K562 (cell line): ENCODE measurements around the gene ZFP69. TPM values are rescaled to one million over a fixed set of nuclear protein-coding genes. Genes with fewer than 3 reads are reported as not detected.

Experiments used
- ATAC-seq: fragments of 200-7000 bp; cut with Tn5 transposase; 3 replicates; pipeline ENCODE4 v1.9.1; 2020; ENCODE audit warnings: moderate library complexity
- BruUV-seq: library from RNA; stranded (reverse); fragments of 400-500 nt; replicated peaks from 2 replicates; lab custom pipeline; 2021; lab: Mats Ljungman, UMichigan
- CTCF ChIA-PET: fragments of 300-600 bp; formaldehyde crosslinking; extraction: SDS; loops from one replicate; lab custom pipeline; 2021; ENCODE audit warnings: low intra/inter-chr PET ratio; lab: Yijun Ruan, JAX
- POLR2A ChIA-PET: fragments of 300-600, 350-650 bp; sonication (Branson Sonifier 250); formaldehyde crosslinking; extraction: SDS; loops from one replicate; lab custom pipeline; 2021; ENCODE audit warnings: antibody characterized with exemption, inconsistent platforms; lab: Yijun Ruan, JAX
- DNase-seq, 4 experiments: peaks; one replicate each; pipeline versions ENCODE4 v3.0.0 to v3.0.0-alpha.2; 2011 to 2018; ENCODE audit warnings: low spot score in 3 of 4, mixed read lengths in 3 of 4; ENCODE audit errors: extremely low read depth in 1 of 4
- FAIRE-seq: peaks from 2 replicates; lab custom pipeline; 2011; peaks lifted over from hg19 to GRCh38; lab: Jason Lieb, UNC
- H2AFZ ChIP-seq: 2 replicates; pipeline ENCODE4 v1.6.0; 2011; ENCODE audit warnings: low read depth, low read length, control low read depth, inconsistent platforms
- H3K27ac ChIP-seq: fragments of 200-600 bp; 3 replicates; pipeline ENCODE4 v1.8.0; 2011; ENCODE audit warnings: low read depth, mild to moderate bottlenecking, control low read depth, inconsistent platforms, low read length, moderate library complexity, mixed read lengths; ENCODE audit errors: extremely low read depth
- H3K27me3 ChIP-seq, 2 experiments: fragments of 300-600 bp in 1 of 2; 2 replicates in 1 of 2; 3 replicates in 1 of 2; pipeline versions ENCODE4 v1.6.0 to v1.8.0; 2011; ENCODE audit warnings: inconsistent platforms in 2 of 2, low read length in 2 of 2, mild to moderate bottlenecking in 1 of 2, mixed read lengths in 1 of 2, moderate library complexity in 1 of 2; ENCODE audit not compliant: control insufficient read depth in 2 of 2, insufficient read depth in 2 of 2
- H3K36me3 ChIP-seq: fragments of 300-600 bp; 3 replicates; pipeline ENCODE4 v1.8.0; 2011; ENCODE audit warnings: mild to moderate bottlenecking, low read length, inconsistent platforms; ENCODE audit not compliant: control insufficient read depth, insufficient read depth
- H3K4me1 ChIP-seq, 2 experiments: fragments of 200-600 bp in 1 of 2; replicated peaks in 1 of 2; 2 replicates in 1 of 2; 3 replicates in 1 of 2; pipeline versions ENCODE4 v1.5.1 to v1.8.0; 2011; ENCODE audit warnings: inconsistent platforms in 2 of 2, low read length in 2 of 2, mild to moderate bottlenecking in 1 of 2, mixed read lengths in 1 of 2, moderate library complexity in 1 of 2; ENCODE audit not compliant: control insufficient read depth in 2 of 2, insufficient read depth in 2 of 2
- H3K4me2 ChIP-seq: 2 replicates; pipeline ENCODE4 v1.6.1; 2011; ENCODE audit warnings: low read length, control low read depth, inconsistent platforms, mixed read lengths; ENCODE audit not compliant: insufficient read depth
- H3K4me3 ChIP-seq: fragments of 200-600 bp; sonication (generic), shearing (Covaris generic); 2 replicates; pipeline ENCODE4 v1.5.1; 2016; ENCODE audit warnings: control low read depth, inconsistent platforms
- H3K79me2 ChIP-seq: fragments of 200-600 bp; 3 replicates; pipeline ENCODE4 v1.8.0; 2011; ENCODE audit warnings: low read length, inconsistent platforms; ENCODE audit not compliant: control insufficient read depth, insufficient read depth
- H3K9ac ChIP-seq, 2 experiments: 2 replicates each; pipeline versions ENCODE4 v1.6.0 to v1.6.1; 2011; ENCODE audit warnings: low read depth in 2 of 2, low read length in 2 of 2, control low read depth in 1 of 2, inconsistent platforms in 1 of 2, mild to moderate bottlenecking in 1 of 2, mixed read lengths in 1 of 2; ENCODE audit not compliant: insufficient read depth in 1 of 2
- H3K9me1 ChIP-seq: one replicate; pipeline ENCODE4 v1.6.0; 2011; ENCODE audit warnings: inconsistent platforms, mild to moderate bottlenecking, low read length, moderate library complexity; ENCODE audit not compliant: control insufficient read depth, insufficient read depth
- H3K9me3 ChIP-seq: replicated peaks from 2 replicates; pipeline ENCODE4 v1.5.1; 2011; ENCODE audit warnings: low read depth, low read length, inconsistent platforms; ENCODE audit not compliant: control insufficient read depth, insufficient read depth
- H4K20me1 ChIP-seq: replicated peaks from 2 replicates; pipeline ENCODE4 v1.6.1; 2011; ENCODE audit warnings: low read length, inconsistent platforms, mixed read lengths; ENCODE audit not compliant: control insufficient read depth, insufficient read depth
- CC2D1A ChIP-seq: fragments of 450-650 bp; IDR thresholded peaks from 2 replicates; pipeline ENCODE4 v1.6.1; 2017; ENCODE audit warnings: mild to moderate bottlenecking
- COPS2 ChIP-seq: fragments of 450-650 bp; conservative IDR thresholded peaks from 2 replicates; pipeline ENCODE4 v1.6.1; 2016; ENCODE audit warnings: mild to moderate bottlenecking, moderate library complexity
- DIDO1 ChIP-seq: fragments of 450-650 bp; IDR thresholded peaks from 2 replicates; pipeline ENCODE4 v1.6.1; 2016; ENCODE audit warnings: low read depth, missing biosample characterization, missing genetic modification characterization
- GATA2 ChIP-seq: sonication (generic); formaldehyde crosslinking; IDR thresholded peaks from 2 replicates; pipeline ENCODE4 v1.4.0; 2020; ENCODE audit warnings: mild to moderate bottlenecking, missing genetic modification reagents
- HNRNPUL1 ChIP-seq: fragments of 200-400 bp; formaldehyde crosslinking; IDR thresholded peaks from 2 replicates; pipeline ENCODE4 v1.6.1; 2017; ENCODE audit warnings: low read length
- MAFG ChIP-seq: fragments of 450-650 bp; conservative IDR thresholded peaks from 2 replicates; pipeline ENCODE4 v1.6.1; 2016; ENCODE audit warnings: missing genetic modification characterization, missing compliant biosample characterization
- MAZ ChIP-seq, 2 experiments: fragments of 450-650 bp in 1 of 2; sonication (generic) in 1 of 2; formaldehyde crosslinking; IDR thresholded peaks in 1 of 2; conservative IDR thresholded peaks in 1 of 2; 2 replicates each; pipeline versions ENCODE4 v1.4.0 to v1.5.0; 2020; ENCODE audit warnings: mild to moderate bottlenecking in 1 of 2, missing genetic modification reagents in 1 of 2
- MYC ChIP-seq, 2 experiments: fragments of 250-450 bp in 1 of 2; sonication (Bioruptor Pico) in 1 of 2; IDR thresholded peaks; 2 replicates each; pipeline versions ENCODE4 v1.5.1 to v1.6.1; 2012 to 2021; ENCODE audit warnings: low read depth in 2 of 2, borderline replicate concordance in 1 of 2, improper control_type of control experiment in 1 of 2, low read length in 1 of 2, mild to moderate bottlenecking in 1 of 2, moderate library complexity in 1 of 2
- NONO ChIP-seq, 2 experiments: fragments of 200-400 bp in 1 of 2; fragments of 450-650 bp in 1 of 2; formaldehyde crosslinking in 1 of 2; IDR thresholded peaks; 2 replicates each; pipeline ENCODE4 v1.6.1; 2017; ENCODE audit warnings: low read depth in 2 of 2, mild to moderate bottlenecking in 2 of 2, moderate library complexity in 2 of 2, low read length in 1 of 2
- NR2C1 ChIP-seq, 2 experiments: fragments of 450-650 bp; IDR thresholded peaks; 2 replicates each; pipeline ENCODE4 v1.6.1; 2017; ENCODE audit warnings: mild to moderate bottlenecking in 2 of 2, antibody characterized with exemption in 1 of 2, inconsistent platforms in 1 of 2, missing compliant biosample characterization in 1 of 2, missing genetic modification characterization in 1 of 2
- POLR3G ChIP-seq: IDR thresholded peaks from 2 replicates; pipeline ENCODE4 v1.6.1; 2011; ENCODE audit not compliant: insufficient read length, insufficient replicate concordance; ENCODE audit errors: extremely low read depth
- RBM25 ChIP-seq: fragments of 200-400 bp; formaldehyde crosslinking; IDR thresholded peaks from 2 replicates; pipeline ENCODE4 v1.6.1; 2018; ENCODE audit warnings: low read length, low read depth, moderate library complexity; ENCODE audit not compliant: severe bottlenecking
- RFX1 ChIP-seq: fragments of 450-650 bp; IDR thresholded peaks from 2 replicates; pipeline ENCODE4 v1.6.1; 2016; ENCODE audit warnings: mild to moderate bottlenecking, moderate library complexity
- SMARCC2 ChIP-seq: fragments of 450-650 bp; IDR thresholded peaks from 2 replicates; pipeline ENCODE4 v1.6.1; 2017; ENCODE audit warnings: antibody characterized with exemption, moderate library complexity, mild to moderate bottlenecking, low read depth
- TARDBP ChIP-seq: fragments of 450-650 bp; IDR thresholded peaks from 2 replicates; pipeline ENCODE4 v1.6.1; 2016
- XRCC5 ChIP-seq: fragments of 200-400 bp; formaldehyde crosslinking; IDR thresholded peaks from 2 replicates; pipeline ENCODE4 v1.6.1; 2017; ENCODE audit warnings: low read depth, mild to moderate bottlenecking, low read length
- ZBTB43 ChIP-seq: sonication (generic); formaldehyde crosslinking; IDR thresholded peaks from 2 replicates; pipeline ENCODE4 v1.8.0; 2023; ENCODE audit warnings: mild to moderate bottlenecking, missing genetic modification reagents
- ZFP36 ChIP-seq: fragments of 150-350 bp; IDR thresholded peaks from 2 replicates; pipeline ENCODE4 v1.6.1; 2018; ENCODE audit warnings: low read length, low read depth; ENCODE audit not compliant: partially characterized antibody
- ZNF12 ChIP-seq: sonication (generic); formaldehyde crosslinking; IDR thresholded peaks from 2 replicates; pipeline ENCODE4 v1.4.0; 2020; ENCODE audit warnings: mild to moderate bottlenecking, missing genetic modification reagents
- ZNF592 ChIP-seq: fragments of 450-650 bp; IDR thresholded peaks from 2 replicates; pipeline ENCODE4 v1.6.1; 2017; ENCODE audit warnings: antibody characterized with exemption, mild to moderate bottlenecking
- in situ Hi-C: fragments of 300-500 bp; cut with MboI; formaldehyde crosslinking; loops from 4 replicates; pipeline ENCODE4 v1.15.0; 2018; ENCODE audit warnings: inconsistent platforms, mixed read lengths
- intact Hi-C: fragments of 100-400 bp; cut with micrococcal nuclease; formaldehyde crosslinking; loops from 2 replicates; pipeline ENCODE4 v1.14.2; 2022
- polyA plus RNA-seq, 8 experiments: library from polyadenylated mRNA; depleted of rRNA in 4 of 8; stranded (reverse) in 5 of 8; unstranded in 3 of 8; fragments of >200 nt; fragmentation: Nextera tagmentation in 2 of 8; fragmentation: Illumina TruSeq in 1 of 8; extraction: Ambion mirVana in 2 of 8; extraction: Trizol in 1 of 8; gene quantifications; 2 replicates each; pipeline versions ENCODE4 v1.2.1 to v1.2.3, GENCODE V29; 2011 to 2014; ENCODE audit warnings: inconsistent platforms in 1 of 8, missing spikeins in 1 of 8
- total RNA-seq, 7 experiments: library from RNA; depleted of rRNA in 6 of 7; stranded (reverse); fragments of >200 nt in 6 of 7; fragmentation: Illumina TruSeq in 2 of 7; extraction: Trizol in 2 of 7; gene quantifications; 2 replicates each; pipeline versions ENCODE4 v1.2.1 to v1.2.3, GENCODE V29; 2011 to 2021; ENCODE audit warnings: low replicate concordance in 1 of 7

The ZFP69 gene
- total and polyA plus RNA-seq, 9 of the 15 experiments (the other 6 are each of a cell fraction or from before 2014, with no cell fraction given), result 2.0 to 8.4 (median 5.7) TPM

- ChIA-PET POLR2A (interaction anchor here (1.2 kb wide), 1 partner anchor 9 kb away, joined by 4 read pairs; no protein-coding TSS in a partner anchor), CTCF (no interaction called here)
- in situ Hi-C loops, result no loop called here
- Histone ChIP-seq H3K4me1 (no peaks in the 10 kb centered on the region; a peak in 1 of 5 replicates), H3K9me1 (no peaks in the 10 kb centered on the region), H2AFZ (no peak overlapping the region), H3K4me2 (no peak overlapping the region), H3K4me3 (no peak overlapping the region), H4K20me1 (no peaks in the 10 kb centered on the region), H3K9ac (no peak overlapping the region), H3K27me3 (no peaks in the 10 kb centered on the region), H3K27ac (no peak overlapping the region), H3K79me2 (no peaks in the 10 kb centered on the region), H3K36me3 (no peaks in the 10 kb centered on the region), H3K9me3 (no peaks in the 10 kb centered on the region)
- no peak for ATAC-seq
- DNase-seq, result no peak
- BruUV-seq, result no TSS peak
- FAIRE-seq, result no peak
- intact Hi-C loops, result no loop called here
- TF ChIP-seq RBM25, result peak; percentile 52
- no peak for TF ChIP-seq XRCC5
- TF ChIP-seq MYC (IDR thresholded peaks at IDR 0.05; ENCODE audit: low read depth, low read length), result no peak
- no peak for TF ChIP-seq MYC (CRISPR knock-in tag; IDR thresholded peaks at IDR 0.05; ENCODE audit: borderline replicate concordance, low read depth)
- no peak for TF ChIP-seq HNRNPUL1
- no peak for TF ChIP-seq RFX1
- no peak for TF ChIP-seq GATA2 (CRISPR knock-in tag)
- peak; percentile 40 for TF ChIP-seq ZFP36
- no peak for TF ChIP-seq COPS2
- TF ChIP-seq DIDO1 (tag), result no peak
- TF ChIP-seq ZBTB43 (CRISPR knock-in tag), result no peak
- no peak for TF ChIP-seq POLR3G
- TF ChIP-seq MAFG (tag), result no peak
- TF ChIP-seq NONO (IDR thresholded peaks at IDR 0.05; ENCODE audit: low read depth in 2 of 2, low read length in 1 of 2), result no peak
- no peak for TF ChIP-seq SMARCC2
- no peak for TF ChIP-seq CC2D1A
- no peak for TF ChIP-seq TARDBP
- no peak for TF ChIP-seq NR2C1 (IDR thresholded peaks at IDR 0.05)
- TF ChIP-seq NR2C1 (tag; IDR thresholded peaks at IDR 0.05), result no peak
- TF ChIP-seq MAZ (CRISPR knock-in tag; conservative IDR thresholded peaks at IDR 0.05 in 1 of 2, IDR thresholded peaks at IDR 0.05 in 1 of 2), result no peak
- no peak for TF ChIP-seq ZNF12 (CRISPR knock-in tag)
- no peak for TF ChIP-seq ZNF592
These were observed 45.7 kb upstream of the ZFP69 start for GRCh38 chr1:40431385-40431784.
